ENCODE measurements around the gene PRTN3.
A peak's percentile ranks its signal among the peaks of the same experiment; 100 is the strongest.

Gene PRTN3

GRCh38 chr19:870963-871401 lies 30.2 kb downstream of the PRTN3 start:
- no peak for TF ChIP-seq CTCF (conservative IDR thresholded peaks at IDR 0.05; ENCODE audit: low read depth, low read length)
- Histone ChIP-seq H4K20me1 (ENCODE audit: insufficient read depth) (no peaks in the 10 kb centered on the region), H3K4me1 (ENCODE audit: low read depth, poor library complexity, severe bottlenecking) (peaks cover 8% of the 10 kb centered on the region), H3K4me3 (IDR thresholded peaks at IDR 0.05; ENCODE audit: insufficient read depth, low read depth, low read length) (no peak overlapping the region), H2AFZ (ENCODE audit: low read depth) (no peak overlapping the region), H3K9ac (no peak overlapping the region), H3K79me2 (ENCODE audit: insufficient read depth, low read depth) (no peaks in the 10 kb centered on the region), H3K27me3 (ENCODE audit: insufficient read depth, low read depth) (no peaks in the 10 kb centered on the region), H3K4me2 (no peak overlapping the region), H3K36me3 (ENCODE audit: insufficient read depth) (no peaks in the 10 kb centered on the region), H3K27ac (no peak overlapping the region)

- Histone ChIP-seq H3K27me3 (ENCODE audit: insufficient read depth, low read depth) (no peaks in the 10 kb centered on the region), H4K20me1 (ENCODE audit: insufficient read depth) (no peaks in the 10 kb centered on the region), H3K4me3 (IDR thresholded peaks at IDR 0.05; ENCODE audit: insufficient read depth, low read depth, low read length) (no peak overlapping the region), H3K79me2 (ENCODE audit: insufficient read depth, low read depth) (no peaks in the 10 kb centered on the region), H3K9ac (no peak overlapping the region), H3K4me2 (peak overlapping the region; percentile 66; the same call in 1 of the 2 replicates), H3K4me1 (ENCODE audit: low read depth, poor library complexity, severe bottlenecking) (peaks cover 8% of the 10 kb centered on the region), H3K36me3 (ENCODE audit: insufficient read depth) (no peaks in the 10 kb centered on the region), H2AFZ (ENCODE audit: low read depth) (no peak overlapping the region), H3K27ac (no peak overlapping the region)
- no peak for TF ChIP-seq CTCF (conservative IDR thresholded peaks at IDR 0.05; ENCODE audit: low read depth, low read length)
These were observed 30.9 kb downstream of the PRTN3 start for GRCh38 chr19:871446-872265.

GRCh38 chr19:872266-872951 lies 31.6 kb downstream of the PRTN3 start:
- no peak overlapping the region for H2AFZ ChIP-seq (ENCODE audit: low read depth)
- H3K27ac ChIP-seq: no peak overlapping the region
- no peaks in the 10 kb centered on the region for H3K36me3 ChIP-seq (ENCODE audit: insufficient read depth)
- no peak for TF ChIP-seq CTCF (conservative IDR thresholded peaks at IDR 0.05; ENCODE audit: low read depth, low read length)
- H3K79me2 ChIP-seq (ENCODE audit: insufficient read depth, low read depth): no peaks in the 10 kb centered on the region
- peaks cover 8% of the 10 kb centered on the region for H3K4me1 ChIP-seq (ENCODE audit: low read depth, poor library complexity, severe bottlenecking)
- H4K20me1 ChIP-seq (ENCODE audit: insufficient read depth): no peaks in the 10 kb centered on the region
- no peaks in the 10 kb centered on the region for H3K27me3 ChIP-seq (ENCODE audit: insufficient read depth, low read depth)
- peak overlapping the region; percentile 66 for H3K4me2 ChIP-seq
- H3K9ac ChIP-seq: no peak overlapping the region
- no peak overlapping the region for H3K4me3 ChIP-seq (IDR thresholded peaks at IDR 0.05; ENCODE audit: insufficient read depth, low read depth, low read length)

GRCh38 chr19:873084-873483 lies 32.3 kb downstream of the PRTN3 start:
- Histone ChIP-seq H3K79me2 (ENCODE audit: insufficient read depth, low read depth) (no peaks in the 10 kb centered on the region), H3K4me2 (no peak overlapping the region), H3K9ac (no peak overlapping the region), H3K36me3 (ENCODE audit: insufficient read depth) (no peaks in the 10 kb centered on the region), H3K4me1 (ENCODE audit: low read depth, poor library complexity, severe bottlenecking) (peaks cover 8% of the 10 kb centered on the region), H2AFZ (ENCODE audit: low read depth) (no peak overlapping the region), H4K20me1 (ENCODE audit: insufficient read depth) (no peaks in the 10 kb centered on the region), H3K27me3 (ENCODE audit: insufficient read depth, low read depth) (no peaks in the 10 kb centered on the region), H3K4me3 (IDR thresholded peaks at IDR 0.05; ENCODE audit: insufficient read depth, low read depth, low read length) (no peak overlapping the region), H3K27ac (no peak overlapping the region)
- no peak for TF ChIP-seq CTCF (conservative IDR thresholded peaks at IDR 0.05; ENCODE audit: low read depth, low read length)

Measured in KMS-11 (cell line).